Stimulated activated CD4-positive, alpha-beta T cell treated with anti-CD3 and anti-CD28 coated beads, TNF-alpha, amount 100 ng/mL, for 1 hour (primary cell): ENCODE results near the gene PRG2.
A peak's percentile ranks its signal among the peaks of the same experiment; 100 is the strongest.
"Not testable (repeated sequence)": the region's sequence is repeated elsewhere in the genome, so short reads cannot be mapped to it uniquely, and the experiment has no call there.

ENCODE experiments used
- DNase-seq, 3 donors: peaks; one replicate each; pipeline ENCODE4 v3.0.0-alpha.2; 2020; ENCODE audit warnings: low read depth in 3 of 3, low spot score in 1 of 3

Gene PRG2

DNA sequence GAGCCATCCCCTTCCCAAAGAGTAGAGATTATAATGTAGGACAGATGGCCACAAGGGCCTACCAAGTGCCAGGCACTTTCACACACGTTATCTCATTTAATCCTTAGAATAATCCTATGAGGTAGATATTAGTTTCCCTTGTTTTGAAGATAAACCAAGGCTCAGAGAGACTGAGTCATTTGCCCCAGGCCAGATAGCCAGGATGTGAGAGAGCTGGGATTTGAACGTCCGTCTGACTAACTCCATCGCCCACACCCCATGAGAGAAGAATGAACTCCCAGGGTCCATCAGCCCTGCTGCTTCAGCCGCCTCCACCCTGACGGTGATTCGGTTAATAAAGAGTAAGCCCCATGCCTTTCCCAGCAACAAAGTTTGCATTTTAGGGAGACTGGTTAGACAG is 20.2 kb downstream of the PRG2 start:
- DNase-seq: no peak

- no peak for DNase-seq
Observed at GRCh38 chr11:57368845-57369232, 21.6 kb downstream of the PRG2 start.

- no peak for DNase-seq
Observed at GRCh38 chr11:57368106-57368844, 22.2 kb downstream of the PRG2 start.

GRCh38 chr11:57364851-57365660 is 25.4 kb downstream of the PRG2 start:
- no peak for DNase-seq

DNA sequence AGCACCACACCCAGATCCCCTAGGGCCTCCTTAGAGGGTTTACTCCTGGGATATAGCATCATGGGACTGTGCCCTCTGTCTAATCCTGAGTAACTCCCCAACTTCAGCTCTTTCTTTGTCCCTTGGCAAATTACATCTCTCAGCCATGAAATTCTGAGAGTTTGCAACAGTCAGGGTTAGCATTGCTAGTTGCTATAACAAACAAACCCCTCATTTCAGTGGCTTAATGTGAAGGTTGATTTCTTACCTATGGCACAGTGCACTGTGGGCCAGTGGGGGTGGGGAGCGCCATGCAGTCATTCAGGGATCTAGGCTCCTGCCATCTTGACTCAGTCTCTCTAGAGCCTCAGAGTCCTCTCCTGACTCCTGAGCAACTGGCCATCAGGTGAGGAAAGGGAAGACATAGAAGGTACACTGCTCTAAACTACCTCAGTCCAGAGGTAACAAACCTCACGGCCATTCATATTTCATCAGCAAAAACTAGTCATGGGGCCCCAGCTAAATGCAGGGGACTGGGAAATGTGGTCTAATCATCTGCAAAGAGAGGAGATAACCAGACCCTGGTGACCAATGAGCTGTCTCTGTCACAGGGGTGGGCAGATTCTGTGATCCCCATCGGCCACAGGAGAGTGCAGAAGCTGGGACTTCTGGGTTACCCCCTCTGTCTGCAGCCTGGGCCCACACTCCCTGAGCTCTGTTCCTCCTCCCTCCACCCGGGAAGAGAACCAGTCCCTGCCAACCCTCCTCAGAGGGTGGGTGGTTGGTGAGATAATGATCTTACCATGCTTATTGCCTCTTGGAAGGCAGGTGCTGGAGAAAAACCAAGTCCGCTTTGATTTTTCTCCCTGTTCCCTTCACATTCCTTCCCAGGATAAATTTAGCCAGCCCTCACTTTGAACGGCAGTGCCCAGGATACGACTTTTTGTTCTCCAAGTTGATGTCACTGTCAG is 27.0 kb downstream of the PRG2 start:
- DNase-seq: no peak

DNA sequence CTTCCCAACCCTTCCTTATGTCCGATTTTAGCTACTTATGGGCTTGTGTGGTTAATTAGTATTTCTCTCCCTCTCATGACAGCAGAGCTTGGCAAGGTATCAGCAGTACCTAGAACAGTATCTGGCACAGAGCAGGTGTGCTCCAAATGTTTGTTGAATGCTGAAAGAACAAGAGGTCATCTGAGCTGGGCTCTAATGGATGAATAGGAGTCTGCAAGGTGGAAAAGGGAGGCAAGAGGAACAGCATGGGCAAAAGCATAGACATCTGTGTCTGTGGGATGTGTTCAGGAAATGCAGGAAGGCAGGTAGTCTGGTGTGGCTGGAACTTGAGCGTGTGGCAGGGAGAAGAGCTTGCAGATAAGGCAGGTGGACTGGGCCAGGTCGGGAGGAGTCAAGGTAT is 28.5 kb downstream of the PRG2 start:
- DNase-seq: no peak

GRCh38 chr11:57361420-57361819 is 29.0 kb downstream of the PRG2 start:
- DNase-seq: not testable (repeated sequence)

DNA sequence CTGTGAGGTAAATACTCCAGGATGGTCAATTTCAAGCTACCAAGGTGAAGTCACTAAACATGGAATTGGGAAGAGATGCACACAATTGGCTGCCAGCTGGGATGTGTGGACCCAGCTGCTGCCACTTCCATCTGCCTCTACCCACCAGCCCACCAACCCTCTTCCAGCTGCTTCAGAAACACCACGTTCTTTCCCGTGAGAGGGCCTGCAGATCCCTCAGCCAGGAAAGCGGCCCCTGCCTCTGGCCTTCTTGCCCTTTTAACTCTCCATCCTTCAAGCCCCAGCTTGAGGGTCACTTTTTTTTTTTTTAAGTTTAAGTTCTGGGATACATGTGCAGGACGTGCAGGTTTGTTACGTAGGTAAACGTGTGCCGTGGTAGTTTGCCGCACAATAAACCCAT is 29.5 kb downstream of the PRG2 start:
- DNase-seq: no peak

DNA sequence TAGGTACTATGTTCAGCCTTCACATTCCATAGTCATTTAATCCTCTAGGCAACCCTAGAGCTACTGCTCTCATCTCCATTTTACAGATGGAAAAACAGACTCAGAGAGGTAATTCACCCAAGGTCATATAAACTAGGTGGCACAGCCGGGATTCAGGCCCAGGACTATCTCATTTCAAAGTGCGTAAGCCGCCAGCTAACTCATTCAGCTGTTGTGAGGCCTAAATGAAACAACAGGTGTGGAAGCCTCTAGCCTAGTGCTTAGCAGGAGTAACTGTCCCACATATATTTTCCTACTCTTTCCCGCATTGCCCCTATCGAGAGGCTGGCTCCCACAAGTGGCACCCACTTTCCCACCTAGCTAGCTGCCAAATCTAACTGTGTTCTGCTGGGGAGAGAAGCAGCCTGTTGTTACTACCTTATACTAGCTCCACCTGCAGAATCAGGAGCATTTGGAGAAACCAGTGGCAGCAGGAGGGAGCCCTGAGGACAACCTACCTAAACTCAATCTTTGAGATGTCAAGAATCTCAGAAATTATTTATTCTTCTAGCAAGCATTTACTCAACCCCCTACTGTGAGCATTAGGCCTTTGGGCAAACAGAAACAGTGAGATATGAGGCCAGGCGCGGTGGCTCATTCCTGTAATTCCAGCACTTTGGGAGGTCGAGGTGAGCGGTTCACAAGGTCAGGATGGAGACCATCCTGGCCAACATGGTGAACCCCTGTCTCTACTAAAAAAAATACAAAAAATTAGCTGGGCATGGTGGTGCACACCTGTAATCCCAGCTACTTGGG is 30.4 kb downstream of the PRG2 start:
- DNase-seq: no peak

DNA sequence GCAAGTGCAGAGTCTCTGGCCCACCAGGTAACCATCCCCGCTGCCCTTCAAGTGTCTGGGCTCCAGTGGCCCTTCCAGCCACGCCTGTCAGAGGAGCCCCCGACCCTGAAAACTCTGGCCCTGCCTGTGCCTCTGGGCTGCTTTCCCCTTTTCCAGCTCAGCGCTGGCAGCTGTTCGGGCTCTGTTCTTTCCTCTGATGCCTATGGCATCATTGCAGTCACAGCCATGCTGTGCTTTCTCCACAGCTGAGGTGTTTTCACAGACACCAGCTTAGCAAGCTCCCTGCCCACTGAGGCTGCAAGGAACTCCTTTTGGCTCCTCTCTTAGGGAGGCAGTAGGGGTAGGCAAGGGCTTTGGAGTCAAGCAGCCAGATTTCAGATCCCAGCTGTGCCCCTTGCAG is 31.1 kb downstream of the PRG2 start:
- DNase-seq: no peak

GRCh38 chr11:57358991-57359390 is 31.5 kb downstream of the PRG2 start:
- DNase-seq: no peak

GRCh38 chr11:57358543-57358961 is 31.9 kb downstream of the PRG2 start:
- no peak for DNase-seq

GRCh38 chr11:57357856-57358255 is 32.6 kb downstream of the PRG2 start:
- DNase-seq: no peak

GRCh38 chr11:57357310-57357709 is 33.1 kb downstream of the PRG2 start:
- DNase-seq: no peak

DNA sequence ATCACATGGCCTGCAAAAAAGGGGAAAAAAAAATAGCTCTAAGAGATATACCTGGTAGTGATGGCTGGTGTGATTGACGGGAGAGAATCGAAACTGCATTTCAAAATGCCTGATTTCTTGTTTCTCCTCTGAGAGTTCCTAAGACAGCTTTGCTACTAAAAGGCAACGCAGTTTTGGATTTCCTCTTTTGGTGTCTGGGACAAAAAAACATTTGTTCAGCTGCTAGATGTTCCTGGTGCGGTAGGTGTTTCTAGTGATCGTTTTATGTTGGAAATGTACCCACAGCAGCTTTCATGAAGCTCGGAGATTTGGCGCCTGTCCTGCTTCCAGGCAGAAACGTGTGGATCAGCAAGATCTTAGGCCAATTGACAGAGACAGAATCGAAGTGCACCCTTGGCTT is 34.2 kb downstream of the PRG2 start:
- no peak for DNase-seq

- no peak for DNase-seq
Observed at GRCh38 chr11:57354699-57355098, 35.8 kb downstream of the PRG2 start.

GRCh38 chr11:57353852-57354251 is 36.6 kb downstream of the PRG2 start:
- no peak for DNase-seq

DNA sequence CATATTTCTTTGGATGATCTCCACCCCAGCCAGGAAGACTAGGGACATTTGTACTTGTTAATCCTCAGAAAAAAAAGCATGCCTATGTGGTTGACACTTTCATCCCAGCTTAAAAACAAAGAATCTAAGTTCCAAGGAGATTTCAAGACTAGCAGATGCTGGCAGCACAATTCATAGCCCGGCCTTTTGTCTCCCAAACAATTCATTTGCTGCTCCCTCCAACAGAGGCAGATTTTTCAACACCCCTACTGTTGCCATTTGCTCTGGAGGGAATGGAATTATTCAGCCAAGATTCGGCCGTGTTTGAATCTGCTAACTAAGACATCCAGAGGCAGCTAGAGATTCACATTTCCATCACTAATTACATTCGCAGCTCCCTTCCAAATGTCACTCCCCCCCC is 37.0 kb downstream of the PRG2 start:
- no peak for DNase-seq

- no peak for DNase-seq
Observed at GRCh38 chr11:57353036-57353435, 37.4 kb downstream of the PRG2 start.

DNA sequence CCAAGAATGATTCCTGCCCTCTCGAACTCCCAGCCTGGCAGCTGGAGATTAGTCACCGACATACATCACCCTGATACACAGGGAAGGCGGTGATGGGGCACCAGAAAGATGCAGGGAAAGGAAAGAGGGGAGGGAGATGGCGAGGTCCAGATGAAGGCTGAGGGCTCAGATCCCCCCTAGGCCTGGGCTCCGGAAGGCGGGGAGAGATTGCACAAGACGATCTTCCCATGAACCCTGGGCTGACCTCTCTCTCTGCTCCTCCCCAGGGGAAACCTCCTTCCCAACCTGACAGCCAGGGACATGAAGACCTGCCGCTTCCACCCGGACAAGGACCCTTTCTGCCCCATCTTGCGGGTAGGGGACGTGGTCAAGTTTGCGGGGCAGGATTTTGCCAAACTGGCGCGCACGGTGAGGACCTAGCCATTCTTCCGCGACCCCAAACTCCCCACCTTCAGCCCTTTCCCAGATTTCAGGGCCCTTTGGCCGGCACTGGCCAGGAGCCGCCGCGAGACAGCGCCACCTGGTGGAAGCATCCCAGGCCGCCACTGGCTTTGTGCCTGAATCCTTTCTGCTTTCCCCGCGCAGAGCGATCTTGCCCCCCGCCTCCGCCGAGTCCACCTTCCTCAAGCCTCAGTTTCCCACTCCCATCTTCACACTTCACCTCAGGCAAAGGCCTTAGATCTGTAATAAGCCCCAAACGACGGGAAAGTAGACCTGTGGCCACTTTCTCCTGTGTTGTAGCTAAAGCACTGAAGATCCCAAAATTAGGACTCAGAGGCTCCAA is 40.8 kb downstream of the PRG2 start:
- DNase-seq: peak; percentile 12 to 55 (median 35)
